Globus pallidus (tissue), 1 donor: ENCODE results near the gene PVALEF.

Source experiments
- DNase-seq: peaks from one replicate; pipeline ENCODE4 v3.0.0-alpha.2; 2015; ENCODE audit warnings: low spot score

Gene PVALEF

DNA sequence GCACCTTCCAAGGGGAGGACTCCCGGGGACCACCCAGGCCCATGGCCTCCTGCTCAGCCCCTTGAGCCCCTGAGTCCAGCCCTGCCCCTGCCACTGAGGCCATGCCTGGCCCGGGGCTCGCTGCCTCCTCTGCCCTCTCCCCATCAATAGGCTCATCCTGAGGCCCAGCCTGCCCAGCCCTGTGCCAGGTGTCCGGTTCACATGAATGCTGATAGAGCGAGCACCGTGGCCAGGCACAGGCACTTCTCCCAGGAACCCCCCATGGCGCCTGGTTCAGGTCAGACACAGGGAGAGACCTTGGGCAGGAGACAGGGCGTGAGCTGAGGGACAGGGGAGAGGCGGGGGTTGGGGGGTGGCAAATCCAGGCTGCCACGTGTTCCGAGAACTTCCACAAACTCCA lies 2.8 kb upstream of the PVALEF start:
- no peak for DNase-seq

DNA sequence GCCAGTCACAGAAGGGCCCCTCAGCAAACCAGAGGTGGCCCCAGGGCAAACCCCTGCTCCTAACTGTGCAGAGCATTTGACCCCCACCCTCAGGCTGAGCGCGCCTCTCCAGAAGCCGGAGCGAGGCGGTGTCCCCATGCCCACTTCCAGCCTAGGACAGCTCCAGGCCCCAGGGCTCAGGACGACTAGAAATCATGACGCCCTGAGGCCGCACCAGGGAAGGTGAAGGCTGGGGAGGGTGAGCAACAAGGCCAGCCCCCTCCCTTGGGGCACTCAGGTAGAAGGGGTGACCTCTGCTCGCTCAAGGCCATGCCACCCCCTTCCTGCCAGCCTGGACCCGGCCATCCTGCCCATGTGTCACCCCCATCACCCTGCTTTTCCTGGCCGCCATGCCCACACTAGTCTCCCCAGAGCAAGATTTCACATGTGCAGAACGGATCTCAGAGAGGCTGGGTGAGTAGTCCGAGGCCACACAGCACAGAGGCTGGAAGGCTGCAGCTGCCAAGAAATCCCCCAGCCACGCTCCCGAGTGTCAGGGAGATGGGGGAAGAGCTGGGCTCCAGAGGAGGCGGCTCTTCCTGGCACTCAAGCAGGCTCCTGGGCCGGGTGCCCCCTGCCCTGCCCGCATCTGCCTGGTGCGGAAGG lies 2.1 kb upstream of the PVALEF start:
- DNase-seq, result no peak

DNA sequence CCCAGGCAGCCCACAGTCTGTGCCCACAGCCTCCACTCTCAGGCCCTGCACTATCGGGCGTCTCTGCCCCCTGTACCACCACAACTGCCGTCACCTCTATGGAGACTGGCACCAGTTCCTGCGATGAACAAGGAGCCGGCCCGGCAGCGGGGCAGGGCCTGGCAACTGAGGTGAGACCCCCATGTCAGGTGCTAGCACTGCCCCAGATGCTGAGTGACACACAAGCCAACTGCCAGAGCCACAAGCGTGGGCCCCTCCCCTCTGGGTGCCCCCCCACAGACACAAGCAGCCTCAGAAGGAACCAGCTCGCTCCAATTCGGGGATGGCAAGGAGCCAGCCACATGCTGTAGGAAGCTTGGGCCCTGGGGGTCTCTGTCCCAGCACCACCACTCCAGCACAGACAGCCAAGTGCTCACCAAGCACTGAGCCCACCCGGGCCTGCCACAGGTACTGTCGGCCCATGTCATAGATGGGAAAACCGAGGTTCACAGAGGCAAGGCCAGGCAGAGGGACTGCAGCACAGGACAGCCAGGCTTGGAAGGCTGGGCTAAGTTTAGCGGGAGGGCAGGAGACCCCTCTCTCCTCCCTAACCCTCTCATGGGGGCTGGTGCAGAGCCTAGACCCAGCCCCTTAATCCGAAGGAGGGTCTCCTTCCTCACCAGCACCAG lies 1.5 kb upstream of the PVALEF start:
- DNase-seq, result no peak

DNA sequence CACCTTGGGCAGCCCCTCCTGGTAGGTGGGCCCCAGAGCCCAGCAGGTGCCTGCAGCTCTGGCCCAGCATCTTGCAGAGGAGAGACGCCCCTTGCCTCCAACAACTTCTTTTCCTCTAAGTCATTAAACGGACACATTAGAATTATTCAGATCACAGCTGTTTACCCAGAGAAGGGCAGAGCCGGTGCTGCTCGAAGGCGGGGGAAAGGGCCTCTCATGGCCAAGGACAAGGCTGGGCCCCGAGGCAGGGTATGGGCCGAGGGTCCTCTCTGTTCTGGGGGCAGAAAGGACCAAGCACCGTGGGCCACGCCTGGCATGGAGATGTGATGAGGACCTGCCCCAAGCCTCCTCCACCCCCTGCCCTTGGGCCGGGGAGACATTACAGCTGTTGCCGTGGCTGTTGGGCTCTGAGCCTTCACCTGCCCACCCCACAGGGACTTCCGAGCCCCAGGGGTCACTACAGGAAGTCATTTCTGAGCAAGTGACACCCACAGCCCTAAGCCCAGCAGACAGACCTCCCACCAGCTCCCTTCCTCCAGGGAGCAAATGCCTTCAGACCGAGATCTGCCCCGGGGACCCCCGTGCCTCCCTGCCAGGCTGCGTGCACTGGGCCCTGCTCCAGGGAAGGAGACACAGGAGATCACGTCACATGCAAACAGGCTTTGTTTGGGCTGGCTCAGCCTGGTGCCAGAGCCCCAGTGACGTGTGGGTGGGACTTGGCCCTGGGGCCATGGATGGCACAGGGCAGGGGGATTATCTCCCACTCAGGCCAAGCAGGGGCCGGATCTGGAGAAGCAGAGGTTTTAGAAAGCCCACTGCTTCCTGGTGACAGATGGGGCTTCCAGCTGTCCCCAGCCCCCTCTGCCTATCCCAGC lies 699 bp upstream of the PVALEF start:
- peak; percentile 84 for DNase-seq

DNA sequence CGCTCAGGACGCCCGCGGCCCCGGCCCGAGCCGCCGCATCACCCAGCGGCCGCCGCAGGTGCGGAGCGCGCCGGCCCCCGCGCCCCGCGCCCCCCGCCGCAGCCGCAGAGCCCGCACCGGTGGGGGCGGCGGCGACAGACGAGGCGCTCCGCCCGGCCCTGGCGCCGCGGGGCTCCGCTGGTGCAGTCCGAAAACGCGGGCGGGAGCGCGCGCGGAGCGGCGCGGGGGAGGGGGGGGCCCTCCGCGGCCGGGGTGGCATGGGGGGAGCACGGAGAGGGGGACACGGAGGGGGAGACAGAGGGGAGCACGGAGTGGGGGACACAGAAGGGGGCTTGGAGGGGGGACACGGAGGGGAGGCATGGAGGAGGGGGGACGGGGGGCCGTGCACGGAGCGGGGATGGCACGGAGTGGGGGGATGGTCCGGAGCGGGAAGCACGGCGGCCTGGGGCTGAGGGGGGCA lies 756 bp downstream of the PVALEF start, which contains the start of gene AATK:
AATK (minus strand) TSS at position 189 of the 460 bp plus-strand sequence. CDS start 229 bp downstream, outside the sequence.
- DNase-seq, result no peak

DNA sequence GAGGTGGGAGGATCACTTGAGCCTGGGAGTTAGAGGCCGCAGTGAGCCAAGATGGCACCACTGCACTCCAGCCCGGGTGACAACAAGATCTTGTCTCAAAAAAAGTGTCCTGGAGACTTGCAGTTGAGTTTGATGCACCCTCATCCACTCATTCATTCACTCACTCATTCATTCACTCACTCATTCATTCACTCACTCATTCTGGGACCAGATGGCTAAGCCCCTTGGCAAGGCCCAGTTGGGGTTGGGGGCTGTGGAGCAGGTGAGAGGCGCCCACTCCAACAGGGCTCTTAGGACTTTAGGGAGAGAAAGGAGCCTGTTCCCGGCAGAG lies 1.9 kb downstream of the PVALEF start:
- DNase-seq, result no peak

DNA sequence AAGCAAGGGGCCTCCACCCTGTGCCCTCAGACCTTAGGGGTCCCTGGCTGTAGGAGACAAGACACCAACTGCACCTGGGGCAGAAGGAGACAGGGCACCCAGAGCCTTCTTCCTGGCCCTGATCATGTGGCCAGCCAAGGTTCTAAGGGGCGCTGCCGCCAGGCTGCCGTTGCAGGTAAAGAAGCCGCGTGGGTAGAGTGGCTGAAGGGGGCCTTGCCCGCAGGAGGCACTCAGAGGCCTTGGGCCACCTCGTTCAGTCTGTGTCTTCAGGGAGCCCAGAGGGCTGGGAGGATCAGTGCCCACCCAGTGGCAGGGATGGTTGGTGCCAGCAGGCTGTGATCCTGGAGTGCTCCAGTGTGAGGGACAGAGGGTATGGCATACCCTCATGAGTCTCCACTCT lies 2.3 kb downstream of the PVALEF start:
- DNase-seq, result no peak

DNA sequence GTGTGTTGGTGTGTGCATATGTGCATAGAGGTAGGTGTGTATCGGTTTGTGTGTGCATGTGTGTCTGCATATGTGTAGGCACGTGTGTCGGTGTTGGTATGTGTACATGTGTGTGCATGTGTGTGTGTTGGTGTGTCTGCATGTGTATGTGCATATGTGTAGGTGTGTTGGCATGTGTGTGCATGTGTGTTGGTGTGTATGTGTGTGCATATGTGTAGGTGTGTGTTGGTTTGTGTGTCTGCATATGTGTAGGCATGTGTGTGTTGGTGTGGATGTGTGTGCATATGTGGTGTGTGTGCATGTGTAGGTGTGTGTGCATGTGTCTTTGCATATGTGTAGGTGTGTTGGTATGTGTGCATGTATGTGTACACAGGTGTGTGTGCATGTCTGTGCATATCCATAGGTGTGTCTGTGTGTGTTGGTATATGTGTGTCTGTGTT lies 4.6 kb downstream of the PVALEF start:
- DNase-seq, result no peak

DNA sequence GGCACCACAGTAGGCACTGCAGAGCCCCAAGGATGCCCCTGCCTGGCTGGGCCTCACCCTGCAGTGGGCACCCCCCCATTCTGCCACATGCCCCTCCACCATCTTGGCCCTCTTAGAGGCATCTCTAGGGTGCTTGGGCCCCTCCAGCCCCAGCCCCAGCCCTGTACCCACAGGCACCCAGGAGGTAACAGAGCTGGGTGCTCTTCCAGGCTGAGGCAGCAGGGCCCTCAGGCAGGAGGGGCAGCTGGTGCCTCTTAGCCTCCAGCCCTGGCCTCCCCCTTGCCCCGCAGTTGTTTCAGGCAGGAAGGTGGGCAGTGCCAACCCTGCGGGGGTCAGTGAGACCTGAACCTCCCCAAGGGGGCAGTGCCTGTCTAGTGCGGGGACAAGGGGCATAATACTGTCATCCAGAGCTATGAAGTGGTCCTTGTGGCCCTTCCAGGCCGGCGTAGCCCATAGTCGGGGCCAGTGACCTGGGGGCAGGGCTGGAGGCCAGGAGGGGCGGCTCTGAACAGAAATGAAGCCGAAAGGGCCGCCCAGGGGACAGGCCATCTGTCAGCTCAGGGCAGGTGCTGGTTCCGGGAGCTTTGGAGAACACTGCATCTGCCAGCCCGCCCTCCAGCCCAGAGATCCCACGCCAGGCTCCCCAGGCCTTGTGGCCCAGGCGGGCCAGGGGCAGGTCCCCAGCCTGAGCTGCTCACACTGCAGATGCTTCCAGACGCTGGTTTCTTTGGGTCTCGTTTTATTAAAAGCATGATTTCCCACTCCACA lies 5.6 kb downstream of the PVALEF start:
- no peak for DNase-seq

DNA sequence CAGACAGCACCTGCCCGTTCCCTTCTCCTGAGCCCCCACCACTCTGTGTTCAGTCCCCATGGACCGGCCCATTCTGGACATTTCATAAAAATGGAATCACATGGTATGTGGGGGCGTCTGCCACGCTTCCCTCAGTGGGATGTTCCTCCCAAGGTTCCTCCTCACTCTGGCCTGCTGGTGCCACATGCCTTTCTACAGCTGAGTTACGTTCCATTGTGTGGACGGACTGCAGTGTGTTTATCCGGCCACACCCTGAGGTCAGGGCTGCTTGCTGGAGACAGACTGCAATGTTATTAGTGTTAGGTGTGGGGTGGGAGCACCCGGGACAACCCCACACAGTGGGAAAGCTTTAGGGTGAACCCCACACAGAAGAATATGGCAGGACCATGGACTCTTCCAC lies 6.6 kb downstream of the PVALEF start:
- DNase-seq, result no peak

DNA sequence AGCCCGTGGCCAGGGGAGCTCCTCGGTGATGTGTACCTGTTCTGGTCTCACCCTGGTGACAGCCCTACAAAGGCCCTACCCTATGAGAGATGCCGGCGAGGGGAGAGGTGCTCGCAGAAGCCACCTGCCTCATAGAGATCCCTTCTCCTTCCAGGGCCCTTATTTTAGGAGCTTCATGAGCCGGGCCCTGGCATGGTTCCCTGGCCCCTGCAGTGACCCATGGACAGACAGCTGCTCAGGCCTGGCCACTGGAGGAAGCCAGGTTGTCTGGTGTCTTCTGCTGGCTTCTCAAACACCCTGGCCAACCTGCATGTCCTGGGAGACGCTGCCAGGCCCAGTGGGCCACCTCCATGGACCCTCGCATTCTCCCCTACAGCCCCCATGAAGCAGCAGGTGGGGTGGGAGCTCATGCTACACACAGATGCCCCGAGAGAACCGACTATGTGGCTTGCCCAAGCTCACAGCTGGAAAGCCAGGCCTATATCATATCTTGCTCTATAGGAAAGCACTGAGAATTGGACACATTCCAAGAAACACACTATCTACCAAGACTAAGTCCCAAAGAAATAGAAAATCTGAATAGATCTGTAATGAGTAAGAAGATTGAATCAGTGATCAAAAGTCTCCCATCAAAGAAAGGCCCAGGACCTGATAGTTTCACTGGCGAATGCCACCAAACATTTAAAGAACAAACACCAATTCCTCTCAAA lies 7.9 kb downstream of the PVALEF start:
- DNase-seq, result no peak

DNA sequence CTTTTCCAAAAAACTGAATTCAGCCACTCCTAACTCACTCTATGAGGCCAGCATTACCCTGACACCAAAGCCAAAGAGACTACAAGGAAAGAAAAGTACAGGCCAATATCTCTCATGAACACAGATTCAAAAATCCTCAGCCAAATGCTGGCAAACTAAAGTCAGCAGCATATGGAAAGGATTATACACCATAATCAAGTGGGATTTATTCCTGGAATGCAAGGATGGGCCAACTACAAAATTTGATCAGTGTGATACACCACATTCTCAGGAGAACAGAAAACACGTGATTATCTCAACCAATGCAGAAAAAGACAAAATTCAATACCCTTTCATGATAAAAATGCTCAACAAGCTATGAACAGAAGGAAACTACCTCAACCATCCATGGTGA lies 8.5 kb downstream of the PVALEF start:
- no peak for DNase-seq

DNA sequence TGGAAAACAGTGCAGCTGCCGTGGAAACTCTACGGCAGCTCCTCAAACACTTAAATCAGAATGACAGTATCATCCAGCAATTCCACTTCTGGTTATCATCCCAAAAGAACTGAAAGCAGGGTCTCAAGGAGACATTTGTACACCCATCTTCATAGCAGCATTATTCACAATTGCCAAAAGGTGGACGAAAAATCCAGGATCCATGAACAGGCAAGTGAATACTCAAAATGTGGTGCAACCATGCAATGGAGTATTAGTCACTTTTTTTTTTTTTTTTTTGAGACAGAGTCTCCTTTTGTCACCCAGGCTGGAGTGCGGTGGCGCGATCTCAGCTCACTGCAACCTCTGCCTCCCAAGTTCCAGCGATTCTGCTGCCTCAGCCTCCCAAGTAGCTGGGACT lies 11.4 kb downstream of the PVALEF start:
- DNase-seq, result no peak

DNA sequence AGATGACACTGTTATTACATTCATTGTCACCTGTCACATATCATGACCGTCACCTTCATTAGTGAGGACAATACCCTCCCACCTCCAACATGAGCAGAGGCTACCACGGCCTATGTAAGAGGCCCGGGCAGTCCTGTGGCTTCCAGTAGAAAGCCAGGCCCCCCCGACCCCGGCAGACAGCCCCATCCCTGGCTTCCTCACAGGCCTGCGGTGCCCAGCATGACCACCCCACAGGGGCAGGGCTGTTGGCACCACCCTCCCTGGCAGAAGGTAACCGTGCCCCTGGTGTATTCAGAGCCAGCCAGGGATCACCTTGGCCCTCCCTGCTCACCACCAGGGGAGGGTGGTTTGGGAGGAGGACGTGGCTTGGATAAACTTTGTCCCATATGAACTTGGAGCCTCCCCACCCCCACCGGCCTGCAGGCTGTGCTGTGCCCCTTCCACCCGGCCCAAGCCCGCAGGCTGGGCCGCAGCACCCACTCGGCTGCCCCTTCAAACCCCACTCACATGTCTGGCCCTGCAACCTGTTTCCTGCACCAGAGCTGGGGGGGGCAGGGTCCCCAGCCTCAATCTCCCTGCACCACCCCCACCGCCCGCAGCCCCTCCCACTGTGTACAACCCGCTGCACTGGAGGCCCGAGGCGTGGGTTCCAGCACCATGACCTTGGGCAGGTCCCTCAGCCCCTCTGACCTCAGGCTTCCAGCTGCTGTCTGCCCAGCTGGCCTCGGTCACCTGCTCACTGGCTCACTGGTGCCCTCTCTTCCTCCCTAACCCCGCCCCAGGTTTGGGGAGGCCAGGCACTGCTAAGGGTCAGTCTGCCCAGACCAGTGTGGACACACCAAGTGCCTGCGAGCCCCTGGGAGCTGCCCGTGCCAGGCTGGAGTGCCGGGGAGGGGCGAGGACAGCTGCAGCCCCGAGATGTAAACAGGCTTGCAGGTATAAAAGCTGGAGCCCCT lies 13.1 kb downstream of the PVALEF start:
- DNase-seq, result no peak

DNA sequence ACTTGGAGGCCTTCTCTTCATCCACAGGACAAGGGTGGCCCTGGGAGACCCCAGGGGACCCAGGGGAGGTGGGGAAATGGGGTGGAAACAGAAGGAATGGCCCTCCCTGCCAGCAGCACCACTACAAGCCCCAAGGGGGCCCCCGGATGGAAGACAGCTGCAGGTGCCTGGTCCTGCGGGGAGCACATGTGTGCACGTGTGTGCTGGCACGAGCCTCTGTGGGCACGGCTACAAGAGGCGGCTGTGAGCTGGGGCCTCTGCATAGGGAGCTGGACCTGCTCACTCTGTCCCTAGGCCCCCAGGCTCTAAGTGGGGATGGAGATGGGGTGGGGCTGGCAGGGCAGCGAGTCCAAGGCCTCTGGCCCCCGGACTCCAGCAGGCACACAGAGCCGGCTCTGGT lies 13.9 kb downstream of the PVALEF start:
- DNase-seq, result no peak

DNA sequence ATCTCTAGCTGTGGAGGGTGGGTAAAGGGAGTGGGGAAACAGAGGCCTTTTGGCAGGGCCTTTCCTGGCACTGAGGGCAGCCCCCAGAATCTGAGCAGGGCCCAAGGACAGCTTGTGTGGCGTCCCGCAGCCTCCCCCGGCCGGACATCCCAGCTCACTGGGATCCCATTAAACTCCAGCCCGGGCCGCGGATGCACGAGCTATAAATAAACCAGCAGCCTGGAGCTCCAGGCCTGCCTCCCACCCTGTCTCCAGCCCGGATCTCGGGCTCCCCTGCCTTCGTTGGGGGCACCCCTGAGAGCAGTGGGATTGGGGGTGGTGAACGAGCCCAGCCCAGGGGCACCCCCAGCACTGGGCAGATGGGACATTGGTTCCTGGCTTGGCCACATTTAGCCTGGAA lies 14.6 kb downstream of the PVALEF start:
- DNase-seq, result no peak

DNA sequence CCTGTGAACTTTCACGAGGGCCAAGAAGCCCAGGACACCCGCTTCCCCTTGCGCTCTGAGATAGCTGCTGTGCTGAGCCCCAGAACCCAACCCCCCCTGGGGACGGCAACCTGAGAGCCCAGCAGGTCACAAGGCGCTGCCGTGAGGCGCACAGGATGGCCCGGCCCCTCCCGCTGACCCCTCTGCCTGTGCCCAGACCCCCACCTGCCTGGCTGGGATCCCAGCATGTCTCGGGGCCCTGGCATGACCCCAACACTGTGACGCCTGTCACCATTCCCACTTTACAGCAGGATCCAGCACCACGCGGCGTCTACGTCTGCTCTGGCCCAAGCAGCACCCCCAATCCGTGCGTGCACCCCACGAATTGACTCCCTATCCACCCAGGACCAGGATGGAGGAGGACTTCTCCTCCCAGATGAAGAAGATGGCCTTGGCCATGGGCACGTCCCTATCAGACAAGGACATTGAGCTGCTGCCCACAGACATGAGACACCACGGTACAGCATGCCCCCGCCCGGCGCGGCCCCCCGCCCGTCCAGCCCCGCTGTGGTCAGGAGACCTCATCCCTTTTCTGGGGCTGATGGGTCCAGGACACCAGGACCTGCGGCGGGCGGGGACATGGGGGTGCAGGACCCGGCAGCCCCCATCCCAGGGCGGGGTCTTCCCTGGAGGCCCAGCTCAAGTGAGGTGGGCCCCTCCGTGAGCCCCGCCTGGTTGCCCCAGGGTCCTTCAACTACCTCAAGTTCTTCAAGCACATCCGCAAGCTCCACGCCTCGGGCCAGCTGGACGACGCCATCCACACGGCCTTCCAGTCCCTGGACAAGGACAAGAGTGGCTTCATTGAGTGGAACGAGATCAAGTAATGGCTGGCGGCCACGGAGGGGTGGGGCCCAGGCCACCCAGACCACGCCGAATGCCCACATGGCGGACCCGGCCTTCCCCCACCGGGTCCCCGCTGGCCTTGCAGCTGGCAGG lies 15.8 kb downstream of the PVALEF start:
- DNase-seq, result no peak

DNA sequence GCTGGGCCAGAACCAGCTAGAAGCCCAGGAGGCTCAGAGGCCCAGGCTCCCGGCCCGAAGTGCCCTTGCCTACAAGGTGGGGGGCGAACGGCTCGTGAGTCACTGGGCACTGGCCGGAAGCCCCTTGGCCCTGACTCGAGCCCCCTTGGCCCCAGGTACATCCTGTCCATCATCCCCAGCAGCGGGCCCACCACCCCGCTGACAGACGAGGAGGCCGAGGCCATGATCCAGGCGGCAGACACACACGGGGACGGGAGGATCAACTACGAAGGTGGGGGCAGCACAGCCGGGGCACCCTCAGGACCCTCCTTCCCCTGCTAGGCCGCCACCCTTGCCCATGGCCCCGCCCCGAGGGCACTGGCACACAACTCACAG lies 16.5 kb downstream of the PVALEF start:
- no peak for DNase-seq

DNA sequence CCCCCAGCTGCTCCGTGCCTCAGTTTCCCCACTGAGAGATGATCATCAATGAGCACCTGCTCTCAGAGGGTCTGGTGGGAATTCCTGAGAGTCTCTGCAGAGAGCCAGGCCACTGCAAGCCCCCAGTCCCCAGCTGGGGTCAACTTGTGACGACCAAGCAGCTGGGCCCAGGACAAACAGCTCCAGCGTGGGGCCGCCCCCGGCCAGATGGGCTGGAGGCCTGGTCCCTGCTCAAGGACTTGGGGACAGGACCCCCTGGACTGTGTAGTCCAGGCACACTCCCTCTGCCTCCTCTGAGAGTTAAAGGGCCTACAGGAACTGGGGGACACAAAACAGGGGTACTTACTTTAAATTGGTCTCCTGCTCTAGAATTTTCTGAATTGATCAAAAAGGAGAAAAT lies 17.3 kb downstream of the PVALEF start:
- no peak for DNase-seq
